HG02870 (cell line): ENCODE data around the gene ALG3.

Experiments
- ATAC-seq: cut with Tn5 transposase; IDR thresholded peaks from one replicate; pipeline ENCODE4 v1.9.1; 2021; ENCODE audit warnings: mild to moderate bottlenecking, moderate library complexity; ENCODE audit not compliant: unreplicated experiment

The ALG3 gene

GRCh38 chr3:184198509-184198908 lies 50.3 kb downstream of the ALG3 start:
- no peak for ATAC-seq

GRCh38 chr3:184196536-184196935 lies 52.2 kb downstream of the ALG3 start:
- ATAC-seq = no peak

- ATAC-seq = no peak
Measured at GRCh38 chr3:184193991-184194539, 54.7 kb downstream of the ALG3 start.

GRCh38 chr3:184192889-184193288 lies 55.9 kb downstream of the ALG3 start:
- ATAC-seq = no peak
